GM19467 (cell line): ENCODE results near the gene ARMC9.

Source experiments
- ATAC-seq: cut with Tn5 transposase; IDR thresholded peaks from one replicate; pipeline ENCODE4 v1.9.1; 2021; ENCODE audit warnings: mild to moderate bottlenecking, moderate library complexity; ENCODE audit not compliant: unreplicated experiment

The ARMC9 gene

DNA sequence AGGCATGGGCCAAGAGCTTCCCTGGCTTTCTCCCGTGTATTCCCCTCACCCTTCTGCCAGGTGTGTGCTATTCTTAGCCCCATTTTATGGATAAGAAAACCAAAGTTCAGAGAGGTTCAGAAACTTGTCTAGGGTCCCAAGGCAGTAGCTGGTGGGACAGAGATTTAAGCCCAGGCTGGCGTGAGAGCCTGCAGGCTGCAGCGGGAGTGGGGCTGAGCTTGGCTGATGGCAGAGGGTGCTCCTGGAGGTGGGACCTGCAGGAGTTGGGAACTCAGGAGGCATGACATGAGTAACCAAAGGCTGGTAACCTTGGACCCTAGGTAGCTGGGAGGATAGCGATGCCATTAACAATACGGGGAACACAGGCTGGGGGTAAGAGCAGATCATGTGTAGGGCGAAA lies 109.8 kb downstream of the ARMC9 start:
- no peak for ATAC-seq

GRCh38 chr2:231308631-231309428 lies 110.4 kb downstream of the ARMC9 start:
- no peak for ATAC-seq

DNA sequence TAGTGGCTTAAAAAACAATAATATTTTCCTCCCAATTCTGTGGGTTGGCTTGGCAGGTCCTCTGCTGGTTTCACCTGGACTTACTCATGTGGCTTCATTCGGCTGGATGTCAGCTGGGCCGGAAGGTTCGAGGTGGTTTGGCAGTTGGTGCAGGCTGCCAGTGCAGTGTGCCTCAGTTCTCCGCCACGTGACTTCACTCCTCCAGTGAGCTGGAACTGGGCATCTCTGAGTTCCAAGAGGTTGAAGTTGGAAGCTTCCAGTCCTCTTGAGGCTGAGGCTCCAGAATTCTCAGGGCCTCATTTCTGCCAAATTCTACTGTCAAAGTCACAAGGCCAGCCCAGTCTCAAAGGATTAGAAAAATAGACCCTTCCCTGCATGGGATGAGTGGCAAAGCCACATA lies 113.6 kb downstream of the ARMC9 start:
- no peak for ATAC-seq

- no peak for ATAC-seq
Measured at GRCh38 chr2:231315896-231316295, 117.5 kb downstream of the ARMC9 start.

- no peak for ATAC-seq
Measured at GRCh38 chr2:231317579-231317978, 119.1 kb downstream of the ARMC9 start.

- ATAC-seq, result no peak
Measured at GRCh38 chr2:231318436-231318835, 120.0 kb downstream of the ARMC9 start.

GRCh38 chr2:231318954-231319353 lies 120.5 kb downstream of the ARMC9 start:
- no peak for ATAC-seq

- no peak for ATAC-seq
Measured at GRCh38 chr2:231319867-231320266, 121.4 kb downstream of the ARMC9 start.

DNA sequence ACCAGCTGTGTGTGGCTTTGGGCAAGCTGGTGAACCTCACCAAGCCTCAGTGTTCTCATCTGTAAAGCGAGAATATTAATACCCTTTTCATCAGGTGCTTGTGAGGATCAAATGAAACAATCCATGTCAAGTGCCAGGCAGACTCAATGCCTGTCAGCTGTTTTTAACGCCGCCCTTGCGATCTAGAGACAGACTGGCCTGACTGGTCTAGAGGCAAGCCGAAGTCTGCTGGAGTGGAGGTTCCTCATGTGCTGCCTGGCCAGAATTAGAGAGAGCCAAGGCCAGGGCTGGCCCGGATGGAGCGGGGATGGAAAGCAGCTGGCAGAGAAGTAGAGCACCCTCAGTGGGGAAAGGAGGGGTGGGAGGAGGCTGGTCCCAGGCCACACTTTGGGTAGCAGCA lies 122.6 kb downstream of the ARMC9 start:
- ATAC-seq, result no peak

DNA sequence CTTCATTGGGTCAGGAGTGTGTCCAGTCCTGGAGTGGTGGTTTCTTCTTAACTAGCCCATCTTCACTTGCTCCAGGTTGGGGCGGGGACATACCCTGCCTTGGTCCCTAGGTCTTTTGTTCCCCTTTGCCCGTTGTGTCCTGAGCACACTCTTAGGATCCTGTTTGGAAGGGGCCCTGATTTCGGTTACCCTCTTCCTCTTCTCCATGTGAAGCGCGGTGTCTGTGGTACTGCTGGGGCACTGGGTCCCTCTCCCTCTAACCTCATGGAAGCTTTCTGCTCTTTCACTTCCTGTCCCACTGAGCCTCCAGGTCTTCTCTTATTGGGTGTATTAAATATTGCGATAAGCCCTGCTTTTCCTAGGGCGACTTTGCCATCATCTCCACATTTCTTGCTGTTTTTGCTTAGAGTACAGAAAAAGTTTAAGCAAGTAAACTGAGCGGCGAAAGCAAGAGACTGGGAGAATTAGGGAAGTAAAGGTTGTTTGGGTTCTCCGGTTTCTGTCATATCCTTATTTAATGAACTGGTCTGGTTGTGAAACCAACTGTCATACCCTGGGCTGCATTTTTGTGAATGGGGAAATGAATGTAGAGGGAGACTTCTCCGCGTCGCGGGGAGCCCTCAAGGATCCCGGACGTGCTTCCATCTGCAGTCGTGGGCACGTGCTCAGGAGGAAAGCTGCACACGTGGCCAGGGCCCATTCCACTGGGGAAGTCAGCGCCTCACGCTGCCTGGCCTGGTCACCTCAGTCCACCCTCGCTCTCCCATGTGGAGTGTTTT lies 123.3 kb downstream of the ARMC9 start:
- ATAC-seq, result no peak

- no peak for ATAC-seq
Measured at GRCh38 chr2:231323316-231323715, 124.9 kb downstream of the ARMC9 start.

DNA sequence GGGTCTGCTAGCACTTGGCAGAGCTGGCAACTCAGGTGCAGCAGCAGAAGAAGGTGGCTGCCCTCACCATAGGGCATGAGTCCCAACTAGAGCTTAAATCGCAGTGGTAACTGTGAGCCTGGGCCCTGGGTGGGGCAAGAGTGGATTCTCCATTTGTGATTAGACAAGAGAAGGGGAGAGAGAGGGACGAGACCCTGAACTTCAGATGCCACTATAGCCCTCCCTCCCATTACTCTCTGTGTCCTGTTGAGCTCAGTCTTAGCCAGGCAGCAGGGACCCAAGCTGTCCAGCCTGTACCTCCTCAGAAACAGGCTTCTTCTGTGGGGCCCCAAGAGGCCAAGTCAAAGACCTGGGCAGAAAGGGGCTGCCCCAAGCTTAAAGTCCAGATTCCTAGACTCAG lies 127.4 kb downstream of the ARMC9 start:
- ATAC-seq, result no peak

GRCh38 chr2:231326404-231326803 lies 128.0 kb downstream of the ARMC9 start:
- ATAC-seq, result no peak

GRCh38 chr2:231330311-231330710 lies 131.9 kb downstream of the ARMC9 start:
- no peak for ATAC-seq

DNA sequence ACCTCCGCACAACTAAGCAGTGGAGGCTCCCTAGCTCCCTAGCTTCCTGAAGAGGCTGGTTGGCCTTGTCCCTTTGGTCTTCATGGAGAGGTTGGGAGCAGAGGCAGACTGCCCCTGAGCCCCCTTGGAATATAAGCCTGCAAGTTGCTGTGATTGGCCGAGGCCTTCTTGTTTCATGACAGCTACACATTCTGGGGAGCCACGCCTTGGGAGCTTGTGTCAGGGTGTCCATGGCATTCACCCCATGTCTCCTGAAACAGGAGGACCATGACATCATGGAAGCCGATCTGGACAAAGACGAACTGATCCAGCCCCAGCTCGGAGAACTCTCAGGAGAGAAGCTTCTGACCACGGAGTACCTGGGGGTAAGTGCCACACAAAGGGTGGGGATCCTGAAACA lies 133.1 kb downstream of the ARMC9 start:
- ATAC-seq, result no peak

DNA sequence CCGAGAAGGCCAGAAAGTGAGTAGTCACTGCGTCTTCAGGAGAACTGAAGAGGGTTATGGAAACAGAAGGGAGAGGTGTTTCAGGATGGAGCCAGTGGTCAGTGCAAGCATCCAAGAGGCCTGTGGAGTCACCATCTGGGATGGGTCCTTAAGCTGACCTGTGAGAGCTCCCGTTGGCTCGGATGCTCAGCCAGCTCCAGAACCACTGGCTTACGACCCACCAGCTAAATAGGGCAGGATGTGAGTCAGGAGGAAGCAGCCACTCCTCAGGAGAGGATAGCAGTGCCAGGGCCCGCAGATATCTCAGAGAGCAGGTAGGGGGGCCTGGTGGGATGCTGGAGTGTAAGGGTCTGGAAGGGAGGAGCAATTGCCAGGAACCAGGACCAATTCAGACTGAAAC lies 134.0 kb downstream of the ARMC9 start:
- no peak for ATAC-seq

GRCh38 chr2:231332872-231333500 lies 134.6 kb downstream of the ARMC9 start:
- no peak for ATAC-seq

DNA sequence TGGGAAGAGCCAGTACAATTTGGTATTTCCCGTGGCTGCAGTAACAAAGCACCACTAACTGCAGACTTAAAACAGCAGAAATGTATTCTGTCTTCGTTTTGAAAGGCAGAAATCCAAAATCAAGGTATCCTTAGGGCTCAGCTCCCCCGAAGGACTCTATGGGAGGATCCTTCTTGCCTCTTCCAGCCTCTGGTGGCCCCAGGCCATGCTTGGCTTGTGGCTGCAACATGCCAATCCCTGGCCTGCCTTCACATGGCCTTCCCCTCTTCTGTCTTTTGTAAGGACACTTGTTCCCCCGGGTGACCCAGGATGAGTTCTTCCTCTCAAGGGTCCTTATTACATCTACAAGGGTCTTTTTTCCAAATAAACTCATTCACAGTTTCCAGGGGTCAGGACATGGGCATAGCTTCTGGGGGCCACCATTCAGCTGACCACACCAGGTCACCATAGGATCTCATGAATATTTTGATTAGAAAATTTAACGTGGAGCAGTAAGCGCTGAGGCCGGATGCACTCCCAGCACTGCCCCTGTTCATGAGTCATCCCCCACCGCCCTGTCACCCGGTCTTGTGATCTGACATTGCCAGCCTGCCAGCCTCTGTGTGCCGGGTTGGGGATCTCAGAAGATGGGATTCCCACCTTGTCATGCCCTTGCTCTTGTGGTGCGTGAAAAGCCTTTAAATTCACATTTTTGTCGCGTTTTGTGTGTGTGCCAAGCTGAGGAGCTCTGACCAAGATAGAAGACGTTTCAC lies 135.9 kb downstream of the ARMC9 start:
- ATAC-seq, result no peak

GRCh38 chr2:231334981-231335380 lies 136.6 kb downstream of the ARMC9 start:
- ATAC-seq, result no peak

DNA sequence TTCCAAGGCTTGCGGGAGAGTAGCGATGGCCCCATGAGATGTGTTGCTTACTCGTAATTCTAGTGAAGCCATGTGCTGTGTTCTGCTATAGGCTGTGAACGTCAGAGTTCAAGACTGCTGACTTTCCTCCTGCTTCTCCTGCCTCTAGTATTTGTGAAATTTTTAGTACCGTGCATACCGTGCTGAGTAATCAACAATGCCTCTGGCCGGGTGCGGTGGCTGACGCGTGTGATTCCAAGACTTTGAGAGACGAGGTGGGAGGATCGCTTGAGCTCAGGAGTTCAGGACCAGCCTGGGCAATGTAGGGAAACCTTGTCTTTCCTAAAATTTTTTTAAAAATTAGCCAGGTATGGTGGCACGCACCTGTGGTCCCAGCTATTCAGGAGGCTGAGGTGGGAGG lies 137.2 kb downstream of the ARMC9 start:
- ATAC-seq, result no peak

- ATAC-seq, result no peak
Measured at GRCh38 chr2:231336236-231336635, 137.8 kb downstream of the ARMC9 start.
